Endodermal cell (in vitro differentiated cells): ENCODE results near the gene MYO18B. TPM values are rescaled to one million over a fixed set of nuclear protein-coding genes. Genes with fewer than 3 reads are reported as not detected.

Experiments
- DNase-seq: peaks from one replicate; pipeline ENCODE4 v3.0.0-alpha.2; 2017
- H3K27ac ChIP-seq: 2 replicates; pipeline ENCODE4 v1.5.1; 2013; ENCODE audit warnings: mild to moderate bottlenecking, low read depth, low read length, moderate library complexity
- H3K27me3 ChIP-seq: 2 replicates; pipeline ENCODE4 v1.6.1; 2013; ENCODE audit warnings: mild to moderate bottlenecking, low read length, moderate library complexity; ENCODE audit not compliant: insufficient read depth, control insufficient read depth, poor library complexity, severe bottlenecking
- H3K36me3 ChIP-seq: 2 replicates; pipeline ENCODE4 v1.7.0; 2013; ENCODE audit warnings: mild to moderate bottlenecking, low read length, moderate library complexity; ENCODE audit not compliant: control insufficient read depth, insufficient read depth
- H3K4me1 ChIP-seq: one replicate; pipeline ENCODE4 v1.7.0; 2013; ENCODE audit warnings: low read length; ENCODE audit not compliant: control insufficient read depth, insufficient read depth
- H3K4me3 ChIP-seq: 2 replicates; pipeline ENCODE4 v1.5.1; 2013; ENCODE audit warnings: mild to moderate bottlenecking, low read length, moderate library complexity
- H3K9ac ChIP-seq: 2 replicates; pipeline ENCODE4 v1.6.1; 2013; ENCODE audit warnings: mild to moderate bottlenecking, low read length, moderate library complexity; ENCODE audit not compliant: poor library complexity, severe bottlenecking; ENCODE audit errors: extremely low read depth
- H3K9me3 ChIP-seq: 2 replicates; pipeline ENCODE4 v1.6.1; 2013; ENCODE audit warnings: mild to moderate bottlenecking, low read length, moderate library complexity; ENCODE audit not compliant: control insufficient read depth
- H3K27ac Mint-ChIP-seq: 2 replicates; pipeline ENCODE4 v1.8.0; 2020; ENCODE audit warnings: mixed read lengths
- H3K27me3 Mint-ChIP-seq: 2 replicates; pipeline ENCODE4 v1.8.0; 2021; ENCODE audit warnings: mild to moderate bottlenecking, mixed read lengths; ENCODE audit not compliant: insufficient read depth
- H3K36me3 Mint-ChIP-seq: 2 replicates; pipeline ENCODE4 v1.8.0; 2020; ENCODE audit warnings: low read depth, mixed read lengths
- H3K4me1 Mint-ChIP-seq: 2 replicates; pipeline ENCODE4 v1.8.0; 2020; ENCODE audit warnings: mixed read lengths
- H3K4me3 Mint-ChIP-seq: 2 replicates; pipeline ENCODE4 v1.8.0; 2020; ENCODE audit warnings: mild to moderate bottlenecking, moderate library complexity, mixed read lengths
- H3K9me3 Mint-ChIP-seq: 2 replicates; pipeline ENCODE4 v1.8.0; 2020; ENCODE audit warnings: mild to moderate bottlenecking, mixed read lengths
- CTCF ChIP-seq: fragments of 200-600 bp; sonication (generic); conservative IDR thresholded peaks from 2 replicates; pipeline ENCODE4 v1.5.0; 2021; ENCODE audit warnings: antibody characterized with exemption, mild to moderate bottlenecking
- WGBS, 2 experiments: methylation state at CpG; one replicate each; pipeline versions ENCODE4 v1.1.5 to v1.1.7; 2013; ENCODE audit warnings: missing lambda C conversion rate in 2 of 2, mixed read lengths in 1 of 2; ENCODE audit not compliant: insufficient coverage in 1 of 2, insufficient read length in 1 of 2; 5-methylcytosine and 5-hydroxymethylcytosine counted together
- long read RNA-seq, 4 experiments: library from polyadenylated mRNA in 2 of 4; library from RNA in 1 of 4; library from capped mRNA in 1 of 4; stranded (forward) in 3 of 4; unstranded in 1 of 4; transcript quantifications; one replicate each; pipeline ENCODE4 v2.0.0, GENCODE V29; 2020 to 2021; ENCODE audit warnings: inconsistent platforms in 1 of 4
- polyA plus RNA-seq, 2 experiments: library from polyadenylated mRNA; stranded (reverse); fragments of 50-300 nt; gene quantifications; one replicate each; pipeline ENCODE4 v1.2.3, GENCODE V29; 2013
- total RNA-seq, 2 donors: library from RNA; stranded (reverse); fragmentation: NEBNext Ultra II Directional in 1 of 2; extraction: Animal tissue kit (Norgen Biotek cat#: 25700) in 1 of 2; gene quantifications; 2 replicates in 1 of 2; 3 replicates in 1 of 2; pipeline ENCODE4 v1.2.1, GENCODE V29; 2021

Gene MYO18B
- total RNA-seq, result under 1 TPM; 0.77 to 0.84 TPM
- polyA plus RNA-seq (2013, experiment 1 of 2), result 0.14 TPM
- polyA plus RNA-seq (2013, experiment 2 of 2), result 0.33 TPM
- long read RNA-seq, experiment 1, result 0 reads
- long read RNA-seq, experiment 2, result 0 reads
- long read RNA-seq, experiment 3, partial matches to known transcripts, result 2 of 2 reads
- long read RNA-seq, experiment 3, other reads (novel, unspliced or antisense), result 0 of 2 reads
- long read RNA-seq, experiment 4, result 0 reads

GRCh38 chr22:25741692-25742626 lies at the start of gene MYO18B:
MYO18B (plus strand) TSS chr22:25742188; CDS start chr22:25761093, 18,905 bp downstream.
- H3K4me3 Mint-ChIP-seq, result no peak within 1 kb of the TSS
- peaks cover 12% of the 10 kb centered on the region for H3K4me1 Mint-ChIP-seq
- 94 to 95% methylated on average over 13 to 35 of the region's 36 CpGs for WGBS, 2 experiments
- no peaks in the 10 kb centered on the region for H3K27me3 ChIP-seq
- H3K9ac ChIP-seq, result no peak within 1 kb of the TSS
- H3K4me3 ChIP-seq, result no peak within 1 kb of the TSS
- H3K4me1 ChIP-seq, result peaks cover 4% of the 10 kb centered on the region
- TF ChIP-seq CTCF, result no peak
- no peak within 1 kb of the TSS for H3K27ac ChIP-seq
- H3K36me3 Mint-ChIP-seq, result no peaks in the 10 kb centered on the region
- DNase-seq, result no peak
- H3K9me3 ChIP-seq, result no peaks in the 10 kb centered on the region
- no peaks in the 10 kb centered on the region for H3K9me3 Mint-ChIP-seq
- H3K36me3 ChIP-seq, result no peaks in the 10 kb centered on the region
- H3K27ac Mint-ChIP-seq, result no peak within 1 kb of the TSS
- H3K27me3 Mint-ChIP-seq, result no peaks in the 10 kb centered on the region

- 92 to 98% methylated on average over 11 to 15 of the region's 15 CpGs for WGBS, 2 experiments
- DNase-seq, result no peak
- no peaks in the 10 kb centered on the region for H3K4me1 Mint-ChIP-seq
- H3K27me3 Mint-ChIP-seq, result no peaks in the 10 kb centered on the region
- TF ChIP-seq CTCF, result no peak
- H3K4me1 ChIP-seq, result peaks cover 4% of the 10 kb centered on the region
- no peaks in the 10 kb centered on the region for H3K9me3 Mint-ChIP-seq
- H3K27me3 ChIP-seq, result no peaks in the 10 kb centered on the region
- no peak overlapping the region for H3K4me3 ChIP-seq
- peaks cover 19% of the 10 kb centered on the region for H3K36me3 Mint-ChIP-seq
- H3K27ac Mint-ChIP-seq, result peak overlapping the region; percentile 20
- no peak overlapping the region for H3K4me3 Mint-ChIP-seq
- no peaks in the 10 kb centered on the region for H3K9me3 ChIP-seq
- no peak overlapping the region for H3K9ac ChIP-seq
- H3K36me3 ChIP-seq, result peaks cover 5% of the 10 kb centered on the region
- H3K27ac ChIP-seq, result no peak overlapping the region
Observed at GRCh38 chr22:25692397-25693267, 49.4 kb upstream of the MYO18B start.

- no peak overlapping the region for H3K27ac ChIP-seq
- H3K4me1 ChIP-seq, result peaks cover 4% of the 10 kb centered on the region
- TF ChIP-seq CTCF, result no peak
- Mint-ChIP-seq H3K9me3 (no peaks in the 10 kb centered on the region), H3K4me3 (no peak overlapping the region), H3K36me3 (peaks cover 18% of the 10 kb centered on the region), H3K27ac (peak overlapping the region; percentile 55), H3K4me1 (no peaks in the 10 kb centered on the region), H3K27me3 (no peaks in the 10 kb centered on the region)
- peaks cover 5% of the 10 kb centered on the region for H3K36me3 ChIP-seq
- H3K4me3 ChIP-seq, result no peak overlapping the region
- 90 to 91% methylated on average over 4 of the region's 4 CpGs for WGBS, 2 experiments
- no peaks in the 10 kb centered on the region for H3K9me3 ChIP-seq
- H3K9ac ChIP-seq, result no peak overlapping the region
- no peaks in the 10 kb centered on the region for H3K27me3 ChIP-seq
- DNase-seq, result no peak
Observed at GRCh38 chr22:25693268-25693565, 48.8 kb upstream of the MYO18B start.
